Memory B cell (primary cell): Measurements from ENCODE around the gene AGTRAP.

Experiments used
- ATAC-seq: fragments of 150-1000 bp; cut with Tn5 transposase; 2 replicates; pipeline ENCODE4 v1.10.0; 2021; ENCODE audit warnings: low read depth, mild to moderate bottlenecking, moderate library complexity
- DNase-seq, 2 donors: peaks; one replicate each; pipeline ENCODE4 v3.0.0; 2022; ENCODE audit warnings: low spot score in 2 of 2
- H3K27ac Mint-ChIP-seq: one replicate; pipeline ENCODE4 v1.8.0; 2022; ENCODE audit warnings: mild to moderate bottlenecking, moderate library complexity, mixed read lengths
- H3K27me3 Mint-ChIP-seq: one replicate; pipeline ENCODE4 v1.8.0; 2022; ENCODE audit warnings: mixed read lengths
- H3K36me3 Mint-ChIP-seq: one replicate; pipeline ENCODE4 v1.8.0; 2022; ENCODE audit warnings: mild to moderate bottlenecking, mixed read lengths
- H3K4me1 Mint-ChIP-seq: one replicate; pipeline ENCODE4 v1.8.0; 2022; ENCODE audit warnings: mixed read lengths
- H3K4me3 Mint-ChIP-seq: one replicate; pipeline ENCODE4 v1.8.0; 2022; ENCODE audit warnings: mild to moderate bottlenecking, moderate library complexity, mixed read lengths
- H3K9me3 Mint-ChIP-seq: one replicate; pipeline ENCODE4 v1.8.0; 2022; ENCODE audit warnings: mixed read lengths

Gene AGTRAP

GRCh38 chr1:11719313-11720032 lies 16.5 kb upstream of the AGTRAP start:
- DNase-seq = peak; percentile 87 to 94
- H3K27ac Mint-ChIP-seq = peak overlapping the region; percentile 80
- peaks cover 9% of the 10 kb centered on the region for H3K4me1 Mint-ChIP-seq
- peak; percentile 85 for ATAC-seq
- peak overlapping the region; percentile 80 for H3K4me3 Mint-ChIP-seq
- H3K36me3 Mint-ChIP-seq = no peaks in the 10 kb centered on the region
- H3K27me3 Mint-ChIP-seq = no peaks in the 10 kb centered on the region
- H3K9me3 Mint-ChIP-seq = no peaks in the 10 kb centered on the region

GRCh38 chr1:11720033-11720376 lies 15.9 kb upstream of the AGTRAP start:
- Mint-ChIP-seq H3K36me3 (no peaks in the 10 kb centered on the region), H3K9me3 (no peaks in the 10 kb centered on the region), H3K4me1 (peaks cover 9% of the 10 kb centered on the region), H3K27me3 (no peaks in the 10 kb centered on the region), H3K27ac (no peak overlapping the region), H3K4me3 (peak overlapping the region; percentile 80)
- DNase-seq (no peak), ATAC-seq (no peak)

- H3K4me3 Mint-ChIP-seq = no peak overlapping the region
Observed at GRCh38 chr1:11720525-11720924, 15.4 kb upstream of the AGTRAP start.

GRCh38 chr1:11721311-11721710 lies 14.6 kb upstream of the AGTRAP start:
- Mint-ChIP-seq H3K36me3 (no peaks in the 10 kb centered on the region), H3K4me1 (peaks cover 14% of the 10 kb centered on the region), H3K27ac (no peak overlapping the region), H3K4me3 (no peak overlapping the region), H3K9me3 (no peaks in the 10 kb centered on the region), H3K27me3 (no peaks in the 10 kb centered on the region)
- DNase-seq (no peak), ATAC-seq (no peak)

More at GRCh38 chr1:11720525-11720924, 15.4 kb upstream of the AGTRAP start:
- ATAC-seq (no peak), DNase-seq (no peak)
- Mint-ChIP-seq H3K9me3 (no peaks in the 10 kb centered on the region), H3K4me1 (peaks cover 10% of the 10 kb centered on the region), H3K36me3 (no peaks in the 10 kb centered on the region), H3K27ac (no peak overlapping the region), H3K27me3 (no peaks in the 10 kb centered on the region)

GRCh38 chr1:11722538-11722937 lies 13.4 kb upstream of the AGTRAP start:
- ATAC-seq = no peak
- H3K27ac Mint-ChIP-seq = no peak overlapping the region
- no peaks in the 10 kb centered on the region for H3K27me3 Mint-ChIP-seq

GRCh38 chr1:11725616-11726015 lies 10.3 kb upstream of the AGTRAP start:
- DNase-seq (no peak), ATAC-seq (peak; percentile 16)
- Mint-ChIP-seq H3K4me3 (no peak overlapping the region), H3K27ac (no peak overlapping the region), H3K4me1 (peaks cover 16% of the 10 kb centered on the region), H3K36me3 (no peaks in the 10 kb centered on the region), H3K9me3 (no peaks in the 10 kb centered on the region), H3K27me3 (no peaks in the 10 kb centered on the region)

More at GRCh38 chr1:11722538-11722937, 13.4 kb upstream of the AGTRAP start:
- no peaks in the 10 kb centered on the region for H3K9me3 Mint-ChIP-seq
- peaks cover 14% of the 10 kb centered on the region for H3K4me1 Mint-ChIP-seq
- no peaks in the 10 kb centered on the region for H3K36me3 Mint-ChIP-seq
- H3K4me3 Mint-ChIP-seq = no peak overlapping the region
- DNase-seq = no peak

- no peaks in the 10 kb centered on the region for H3K36me3 Mint-ChIP-seq
- H3K27ac Mint-ChIP-seq = no peak overlapping the region
- DNase-seq = no peak
- no peak overlapping the region for H3K4me3 Mint-ChIP-seq
- H3K4me1 Mint-ChIP-seq = peaks cover 23% of the 10 kb centered on the region
- no peak for ATAC-seq
- no peaks in the 10 kb centered on the region for H3K9me3 Mint-ChIP-seq
- no peaks in the 10 kb centered on the region for H3K27me3 Mint-ChIP-seq
Observed at GRCh38 chr1:11727119-11727518, 8.8 kb upstream of the AGTRAP start.

GRCh38 chr1:11728126-11728806 lies 7.7 kb upstream of the AGTRAP start:
- H3K27ac Mint-ChIP-seq = no peak overlapping the region
- DNase-seq = no peak
- no peaks in the 10 kb centered on the region for H3K9me3 Mint-ChIP-seq
- no peak overlapping the region for H3K4me3 Mint-ChIP-seq
- H3K27me3 Mint-ChIP-seq = no peaks in the 10 kb centered on the region
- no peak for ATAC-seq
- no peaks in the 10 kb centered on the region for H3K36me3 Mint-ChIP-seq
- peaks cover 23% of the 10 kb centered on the region for H3K4me1 Mint-ChIP-seq

GRCh38 chr1:11729155-11729497 lies 6.8 kb upstream of the AGTRAP start:
- Mint-ChIP-seq H3K27me3 (no peaks in the 10 kb centered on the region), H3K36me3 (no peaks in the 10 kb centered on the region), H3K27ac (no peak overlapping the region), H3K4me1 (peaks cover 23% of the 10 kb centered on the region), H3K4me3 (no peak overlapping the region), H3K9me3 (no peaks in the 10 kb centered on the region)
- ATAC-seq (no peak), DNase-seq (no peak)

GRCh38 chr1:11729498-11730428 lies 6.2 kb upstream of the AGTRAP start:
- H3K27me3 Mint-ChIP-seq = no peaks in the 10 kb centered on the region
- peak overlapping the region; percentile 58 for H3K27ac Mint-ChIP-seq
- peak overlapping the region; percentile 73 for H3K4me3 Mint-ChIP-seq
- DNase-seq (no peak), ATAC-seq (no peak)
- H3K9me3 Mint-ChIP-seq = no peaks in the 10 kb centered on the region
- no peaks in the 10 kb centered on the region for H3K36me3 Mint-ChIP-seq
- peaks cover 23% of the 10 kb centered on the region for H3K4me1 Mint-ChIP-seq

GRCh38 chr1:11730429-11730891 lies 5.5 kb upstream of the AGTRAP start:
- no peaks in the 10 kb centered on the region for H3K27me3 Mint-ChIP-seq
- H3K9me3 Mint-ChIP-seq = no peaks in the 10 kb centered on the region
- peak; percentile 99 for ATAC-seq
- peaks cover 24% of the 10 kb centered on the region for H3K4me1 Mint-ChIP-seq
- peak in 1 of 2 donors; percentile 49 for DNase-seq
- no peaks in the 10 kb centered on the region for H3K36me3 Mint-ChIP-seq
- peak overlapping the region; percentile 58 for H3K27ac Mint-ChIP-seq
- H3K4me3 Mint-ChIP-seq = peak overlapping the region; percentile 73

GRCh38 chr1:11731691-11732283 lies 4.1 kb upstream of the AGTRAP start:
- ATAC-seq = no peak
- H3K27ac Mint-ChIP-seq = peak overlapping the region; percentile 49
- no peaks in the 10 kb centered on the region for H3K27me3 Mint-ChIP-seq

GRCh38 chr1:11733306-11733705 lies 2.6 kb upstream of the AGTRAP start:
- H3K9me3 Mint-ChIP-seq = no peaks in the 10 kb centered on the region
- no peaks in the 10 kb centered on the region for H3K27me3 Mint-ChIP-seq
- DNase-seq = no peak
- no peak for ATAC-seq
- no peak overlapping the region for H3K27ac Mint-ChIP-seq
- H3K36me3 Mint-ChIP-seq = no peaks in the 10 kb centered on the region
- no peak overlapping the region for H3K4me3 Mint-ChIP-seq
- H3K4me1 Mint-ChIP-seq = peaks cover 26% of the 10 kb centered on the region

More at GRCh38 chr1:11731691-11732283, 4.1 kb upstream of the AGTRAP start:
- Mint-ChIP-seq H3K9me3 (no peaks in the 10 kb centered on the region), H3K36me3 (no peaks in the 10 kb centered on the region), H3K4me3 (peak overlapping the region; percentile 79), H3K4me1 (peaks cover 21% of the 10 kb centered on the region)
- no peak for DNase-seq

GRCh38 chr1:11735531-11735853 lies 444 bp upstream of the AGTRAP start:
- ATAC-seq (no peak), DNase-seq (no peak)
- H3K27me3 Mint-ChIP-seq = no peaks in the 10 kb centered on the region
- H3K4me1 Mint-ChIP-seq = peaks cover 22% of the 10 kb centered on the region
- peak overlapping the region; percentile 99 for H3K4me3 Mint-ChIP-seq
- H3K9me3 Mint-ChIP-seq = no peaks in the 10 kb centered on the region
- no peaks in the 10 kb centered on the region for H3K36me3 Mint-ChIP-seq
- H3K27ac Mint-ChIP-seq = peak overlapping the region; percentile 87
